HUDEP-2 (cell line): Measurements from ENCODE around the gene PIF1.
"Not testable (repeated sequence)": the region's sequence is repeated elsewhere in the genome, so short reads cannot be mapped to it uniquely, and the experiment has no call there.

Experiments
- DNase-seq, 76 experiments: peaks; one replicate each; lab custom pipeline; 2025; ENCODE audit not compliant: unreplicated experiment in 76 of 76; lab: John Stamatoyannopoulos, UW

PIF1 gene

DNA sequence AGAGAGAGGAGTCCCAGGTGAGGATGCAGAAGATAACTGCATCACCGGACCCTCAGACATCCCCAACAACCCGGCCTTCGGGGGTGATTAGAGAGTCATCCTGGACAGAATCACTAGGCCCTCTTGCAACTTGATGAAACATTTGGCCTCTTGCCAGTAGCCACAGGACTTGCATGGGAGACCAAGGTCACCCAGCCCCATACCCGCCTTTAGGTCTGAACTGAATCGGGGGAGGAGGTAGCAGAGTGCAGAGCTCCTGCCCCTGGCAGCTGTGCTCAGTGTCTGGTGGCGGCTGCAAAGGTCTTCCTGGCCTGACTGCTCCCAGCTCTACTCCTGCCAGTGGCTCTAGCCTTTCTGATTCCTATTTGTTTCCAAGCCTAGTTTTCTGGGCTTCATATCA, 12.4 kb downstream of the PIF1 start:
- peak in 47 of 76 experiments; percentile 4 to 66 (median 32) for DNase-seq

DNA sequence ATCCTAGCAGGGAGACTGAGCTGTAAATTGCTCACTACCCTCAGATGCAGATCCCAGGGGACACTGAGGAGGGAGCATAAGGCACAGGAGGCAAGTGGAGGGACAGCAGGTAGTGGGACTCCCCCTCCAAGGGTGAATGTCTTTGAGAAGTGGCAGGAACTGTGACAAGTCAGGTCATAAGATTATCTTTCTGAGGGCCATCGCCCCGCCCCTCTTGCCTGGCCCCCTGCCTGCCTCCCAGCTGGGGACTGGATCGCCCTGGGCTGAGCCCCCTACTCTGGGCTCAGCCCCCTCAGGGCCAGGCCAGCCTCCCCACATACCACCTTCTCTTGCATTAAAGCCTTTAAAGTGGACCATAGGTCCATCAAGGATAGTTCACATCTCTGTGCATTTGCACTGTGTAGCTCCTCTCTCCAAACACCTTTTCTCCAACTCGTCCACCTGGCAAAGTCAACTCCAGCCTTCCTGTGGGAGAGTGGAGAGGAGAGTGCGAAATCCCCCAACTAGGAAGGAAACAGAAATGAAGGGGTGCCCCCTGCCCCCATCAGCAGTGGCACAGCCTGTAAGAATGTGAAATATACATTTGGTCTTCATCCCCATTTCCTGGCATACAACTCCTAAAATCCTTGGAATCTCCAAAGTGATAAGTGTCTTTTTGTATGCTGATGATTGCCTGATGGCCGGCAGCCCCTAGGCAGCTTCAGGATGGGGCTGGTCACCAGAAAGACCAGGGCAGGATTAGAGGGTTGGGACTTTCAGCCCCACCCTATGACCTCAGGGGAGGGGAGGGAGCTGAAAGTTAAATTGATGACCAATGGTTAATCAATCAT, 14.7 kb downstream of the PIF1 start:
- no peak for DNase-seq

- peak in 57 of 76 experiments; percentile 3 to 77 (median 43) for DNase-seq
Observed at GRCh38 chr15:64809649-64810496, 15.6 kb downstream of the PIF1 start.

GRCh38 chr15:64808785-64809453, 16.5 kb downstream of the PIF1 start:
- DNase-seq: no peak

DNA sequence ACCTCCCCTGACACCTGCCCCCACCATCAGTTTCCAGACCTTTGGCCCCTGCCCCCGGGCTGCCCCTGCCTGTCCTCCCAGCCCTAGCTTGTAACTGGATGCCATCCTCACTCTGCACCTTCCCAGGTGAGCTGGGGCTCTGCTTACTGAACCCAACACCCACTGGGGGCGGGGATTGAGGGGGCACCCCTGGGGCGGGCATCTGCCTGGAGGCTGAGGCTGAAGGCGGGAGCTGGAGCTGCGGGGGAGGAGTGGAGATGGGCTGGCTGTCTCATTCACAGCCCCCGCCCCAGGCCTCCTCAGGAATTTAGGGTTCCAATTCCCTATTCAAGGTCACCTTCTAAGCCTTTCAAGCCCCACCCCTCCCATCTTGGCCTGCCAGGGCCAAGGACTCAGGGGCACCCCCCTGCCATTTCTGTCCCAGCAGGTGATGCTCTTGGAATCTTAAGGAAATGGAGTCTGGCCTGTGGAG, 17.7 kb downstream of the PIF1 start:
- no peak for DNase-seq

DNA sequence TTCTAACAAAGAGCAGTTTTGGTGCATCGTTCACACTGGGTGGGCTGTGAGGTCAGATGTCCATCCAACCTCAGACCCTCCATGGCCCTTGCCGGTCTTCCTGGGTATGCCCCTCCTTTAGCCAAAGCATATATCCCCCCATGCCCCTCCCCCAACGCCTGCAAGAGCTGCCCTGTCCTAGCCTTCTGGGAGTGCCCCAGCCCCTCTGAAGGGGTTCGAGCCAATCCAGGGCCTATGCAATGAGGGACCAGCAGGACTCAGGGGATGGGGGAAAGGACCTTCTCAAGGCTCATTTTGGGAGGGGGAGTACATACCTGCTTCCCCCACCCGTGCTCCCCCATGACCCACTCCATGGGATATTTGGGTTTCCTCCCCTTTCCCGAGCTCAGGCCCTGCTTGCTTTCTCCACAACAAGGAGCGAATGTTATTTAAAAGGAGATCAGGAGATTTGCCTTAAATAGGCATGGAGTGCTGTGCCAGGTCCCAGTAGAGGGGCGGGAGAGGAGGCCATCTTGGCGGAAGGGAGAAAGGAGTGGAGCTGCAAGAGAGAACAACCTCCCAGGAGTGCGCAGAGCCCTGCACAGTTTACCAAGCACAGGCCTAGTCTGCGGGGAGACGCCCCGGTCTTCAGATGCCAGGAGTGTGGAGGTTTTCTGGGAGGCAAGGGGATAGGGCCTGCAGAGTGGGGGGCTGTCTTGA, 18.2 kb downstream of the PIF1 start:
- no peak for DNase-seq

DNA sequence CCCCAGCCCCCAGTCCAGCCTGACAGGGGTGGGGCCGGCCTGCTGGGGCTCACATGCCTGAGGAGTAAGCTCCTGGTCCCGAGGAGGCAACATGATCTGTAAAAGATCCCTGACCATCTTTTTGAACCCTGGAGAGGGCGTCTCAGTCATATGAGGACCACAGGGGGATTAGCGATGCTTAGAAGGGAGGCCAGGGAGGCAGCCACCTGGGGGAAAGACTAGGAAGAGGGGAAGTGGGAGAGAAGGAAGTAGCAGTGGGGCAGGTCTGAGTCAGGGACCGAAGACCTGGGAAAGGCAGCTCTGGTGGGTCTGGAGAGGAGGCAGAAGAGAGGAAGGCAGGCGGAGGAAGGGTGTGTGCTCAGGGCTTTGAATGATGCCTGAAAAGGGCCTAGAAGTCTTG, 18.9 kb downstream of the PIF1 start:
- DNase-seq: no peak

GRCh38 chr15:64804619-64805018, 20.8 kb downstream of the PIF1 start:
- DNase-seq: no peak

DNA sequence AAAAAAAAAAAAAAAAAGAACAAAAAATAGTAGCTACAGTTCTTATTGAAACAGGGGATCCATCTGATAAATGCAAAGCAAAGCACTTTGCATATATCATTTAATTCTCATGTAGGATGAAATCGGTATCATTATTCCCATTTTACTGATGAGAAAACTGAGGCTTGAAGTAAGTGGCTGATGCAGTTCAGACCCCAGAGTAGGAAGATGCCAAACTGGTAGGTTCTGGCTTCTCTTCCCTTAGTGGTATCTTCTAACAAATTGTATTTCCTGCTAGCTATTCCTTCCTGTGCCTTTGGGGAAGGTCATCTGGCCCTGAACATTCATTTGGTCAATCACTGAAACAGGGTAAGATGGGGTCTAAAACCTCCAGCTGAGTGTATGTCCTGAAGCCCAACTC, 21.9 kb downstream of the PIF1 start:
- DNase-seq: no peak

DNA sequence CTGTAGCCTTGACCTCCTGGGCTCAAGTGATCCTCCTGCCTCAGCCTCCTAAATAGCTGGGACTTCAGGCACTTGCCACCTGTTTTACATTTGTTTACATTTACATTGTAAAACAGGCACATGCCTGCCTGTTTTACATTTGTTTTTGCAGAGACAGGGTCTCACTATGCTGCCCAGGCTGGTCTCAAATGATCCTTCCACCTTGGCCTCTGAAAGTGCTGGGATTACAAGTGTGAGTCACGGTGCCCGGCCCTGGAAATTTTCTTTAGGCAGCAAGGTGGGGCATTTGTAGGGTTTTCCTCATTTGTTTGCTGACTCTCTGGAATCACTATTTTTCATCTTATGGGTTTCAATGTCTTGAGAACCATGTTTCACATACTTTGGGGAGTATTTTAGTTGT, 25.0 kb downstream of the PIF1 start:
- no peak for DNase-seq

DNA sequence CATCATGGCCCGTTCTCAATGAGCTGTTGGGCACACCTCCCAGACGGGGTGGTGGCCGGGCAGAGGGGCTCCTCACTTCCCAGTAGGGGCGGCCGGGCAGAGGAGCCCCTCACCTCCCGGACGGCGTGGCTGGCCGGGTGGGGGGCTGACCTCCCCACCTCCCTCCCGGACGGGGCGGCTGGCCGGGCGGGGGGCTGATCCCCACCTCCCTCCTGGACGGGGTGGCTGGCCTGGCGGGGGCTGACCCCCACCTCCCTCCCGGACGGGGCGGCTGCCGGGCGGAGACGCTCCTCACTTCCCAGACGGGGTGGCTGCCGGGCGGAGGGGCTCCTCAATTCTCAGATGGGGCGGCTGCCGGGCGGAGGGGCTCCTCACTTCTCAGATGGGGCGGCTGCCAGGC, 26.5 kb downstream of the PIF1 start:
- DNase-seq: not testable (repeated sequence)

GRCh38 chr15:64795921-64796320, 29.5 kb downstream of the PIF1 start:
- DNase-seq: not testable (repeated sequence)

DNA sequence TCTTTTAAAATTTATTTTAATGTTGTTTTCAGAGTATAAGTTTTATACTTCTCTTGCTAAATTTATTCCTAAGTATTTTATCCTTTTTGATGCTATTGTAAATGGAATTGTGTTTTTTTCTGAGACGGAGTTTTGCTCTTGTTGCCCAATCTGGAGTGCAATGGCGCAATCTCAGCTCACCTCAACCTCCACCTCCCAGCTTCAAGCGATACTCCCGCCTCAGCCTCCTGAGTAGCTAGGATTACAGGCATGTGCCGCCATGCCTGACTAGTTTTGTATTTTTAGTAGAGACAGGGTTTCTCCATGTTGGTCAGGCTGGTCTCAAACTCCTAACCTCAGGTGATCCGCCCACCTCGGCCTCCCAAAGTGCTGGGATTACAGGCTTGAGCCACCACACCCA, 30.1 kb downstream of the PIF1 start:
- DNase-seq: not testable (repeated sequence)

- no peak for DNase-seq
Observed at GRCh38 chr15:64792282-64792681, 33.2 kb downstream of the PIF1 start.

DNA sequence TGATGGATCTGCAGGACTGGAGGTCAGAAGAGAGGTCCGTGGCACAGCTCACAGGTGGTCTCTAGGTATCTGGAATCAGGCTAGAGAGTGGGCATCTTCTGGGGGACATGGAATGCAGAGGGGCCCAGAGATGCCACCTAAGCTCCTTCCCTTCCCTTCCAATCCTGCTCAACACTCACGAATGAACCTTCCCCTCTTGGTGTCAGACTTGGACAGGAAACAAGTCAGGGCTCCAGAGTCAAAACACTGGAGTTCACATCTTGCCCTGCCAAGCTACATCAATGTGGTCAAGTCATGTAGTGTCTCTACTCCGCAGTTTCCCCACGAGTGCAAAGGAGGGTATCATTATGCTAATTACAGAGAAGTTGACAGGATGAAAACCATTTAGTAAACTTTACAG, 34.0 kb downstream of the PIF1 start:
- no peak for DNase-seq

DNA sequence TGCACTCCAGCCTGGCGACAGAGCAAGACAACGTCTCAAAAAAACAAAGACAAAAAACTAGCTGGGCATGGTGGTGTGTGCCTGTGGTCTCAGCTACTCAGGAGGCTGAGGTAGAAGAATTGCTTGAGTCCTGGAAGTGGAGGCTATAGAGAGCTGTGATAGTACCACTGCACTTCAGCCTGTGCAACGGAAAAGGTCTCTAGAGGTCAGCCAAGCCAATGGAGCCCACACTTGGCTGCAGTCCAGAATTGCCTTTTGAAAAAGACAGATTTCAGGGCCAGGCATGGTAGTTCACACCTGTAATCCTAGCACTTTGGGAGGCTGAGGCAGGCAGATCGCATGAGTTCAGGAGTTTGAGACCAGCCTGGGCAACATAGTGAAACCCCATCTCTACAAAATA, 41.7 kb downstream of the PIF1 start:
- DNase-seq: no peak

DNA sequence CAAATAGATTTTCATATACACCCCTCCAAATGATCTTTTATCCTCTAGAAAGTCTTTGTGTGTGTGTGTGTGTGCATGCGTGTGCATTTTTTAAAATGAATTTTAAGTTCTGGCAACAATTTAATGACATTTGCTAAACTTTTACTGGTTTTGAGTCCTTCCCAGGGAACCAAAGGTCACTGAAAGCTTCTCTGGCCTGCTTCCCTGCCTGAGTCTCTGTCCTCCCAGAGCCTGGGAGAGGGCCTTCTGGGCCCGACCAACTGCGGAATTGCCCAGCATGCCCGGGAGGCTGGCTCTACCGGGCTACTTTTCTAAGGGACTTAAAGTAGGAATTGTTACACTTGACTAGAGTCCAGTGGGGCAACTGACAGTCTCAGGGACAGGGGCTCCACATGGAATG, 42.7 kb downstream of the PIF1 start:
- no peak for DNase-seq

DNA sequence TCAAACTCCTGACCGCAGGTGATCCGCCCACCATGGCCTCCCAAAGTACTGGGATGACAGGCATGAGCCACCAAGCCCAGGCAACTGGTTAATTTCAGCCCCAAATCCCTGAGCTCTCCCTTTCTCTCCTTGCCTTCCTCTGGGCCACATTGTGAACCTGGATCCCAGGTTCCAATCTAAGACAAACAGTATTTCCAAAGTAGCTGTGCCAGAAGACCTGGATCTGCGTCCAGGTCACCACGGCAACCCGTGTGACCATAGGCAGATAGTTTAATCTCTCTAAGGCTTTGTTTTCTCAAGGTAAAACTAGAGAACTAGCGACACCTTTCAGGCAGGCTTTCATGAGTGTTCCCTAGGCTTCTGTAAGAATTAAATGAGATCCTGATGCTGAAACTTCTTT, 44.1 kb downstream of the PIF1 start:
- DNase-seq: no peak

DNA sequence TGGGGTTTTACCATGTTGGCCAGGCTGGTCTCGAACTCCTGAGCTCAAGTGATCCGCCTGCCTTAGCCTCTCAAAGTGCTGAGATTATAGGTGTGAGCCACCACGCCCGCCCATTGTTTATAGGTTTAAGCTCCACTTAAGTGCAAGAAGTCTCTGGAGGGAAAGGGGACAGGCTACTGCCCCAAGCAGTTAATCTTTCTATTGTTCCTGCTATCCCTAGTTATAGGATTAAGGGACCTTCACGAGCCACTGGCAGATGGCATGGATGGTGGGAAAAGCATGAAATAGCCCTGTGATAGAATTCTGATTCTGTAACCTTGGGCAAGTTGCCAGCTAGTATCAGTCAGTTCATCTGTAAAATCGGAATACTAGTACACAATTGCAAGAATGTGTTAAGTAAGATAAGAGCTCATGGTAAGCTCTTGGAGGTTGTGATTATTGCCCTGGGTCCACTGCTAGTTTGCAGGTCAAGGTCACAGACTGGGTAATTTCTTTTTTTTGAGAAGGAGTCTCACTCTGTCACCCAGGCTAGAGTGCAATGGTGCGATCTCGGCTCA, 44.8 kb downstream of the PIF1 start:
- DNase-seq: peak in 2 of 76 experiments; percentile 2 to 7

GRCh38 chr15:64779630-64780029, 45.8 kb downstream of the PIF1 start:
- DNase-seq: no peak
